NCI-H2107 treated with DMSO at 0.1 percent for 48 hours (cell line): ENCODE data around the gene MTX2.
"Not testable (repeated sequence)": the region's sequence is repeated elsewhere in the genome, so short reads cannot be mapped to it uniquely, and the experiment has no call there.

ENCODE experiments used
- DNase-seq: peaks from one replicate; lab custom pipeline; 2025; ENCODE audit not compliant: unreplicated experiment; lab: John Stamatoyannopoulos, UW

Gene MTX2

GRCh38 chr2:176373155-176373554, 103.9 kb downstream of the MTX2 start:
- DNase-seq, result not testable (repeated sequence)

GRCh38 chr2:176378323-176378722, 109.1 kb downstream of the MTX2 start:
- DNase-seq, result no peak

DNA sequence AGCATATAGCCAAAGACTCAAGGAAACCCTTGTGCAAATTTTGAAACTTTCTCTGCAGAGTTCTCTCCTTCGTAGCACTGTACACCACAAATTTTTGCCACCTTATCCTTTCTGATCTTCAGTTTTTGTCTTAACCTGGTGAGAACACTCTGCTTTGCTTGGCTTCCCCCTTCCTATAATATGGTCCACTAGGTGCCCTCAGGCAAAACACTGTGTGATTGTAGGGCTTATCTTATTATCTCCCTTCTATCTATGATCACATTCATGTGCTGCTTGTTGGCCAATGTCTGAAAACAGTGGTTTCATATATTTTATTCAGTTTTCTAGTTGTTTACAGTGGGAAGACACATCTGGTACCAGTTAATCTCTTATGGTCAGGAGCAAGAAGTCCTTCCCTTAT, 111.1 kb downstream of the MTX2 start:
- no peak for DNase-seq

GRCh38 chr2:176383100-176383499, 113.9 kb downstream of the MTX2 start:
- no peak for DNase-seq

DNA sequence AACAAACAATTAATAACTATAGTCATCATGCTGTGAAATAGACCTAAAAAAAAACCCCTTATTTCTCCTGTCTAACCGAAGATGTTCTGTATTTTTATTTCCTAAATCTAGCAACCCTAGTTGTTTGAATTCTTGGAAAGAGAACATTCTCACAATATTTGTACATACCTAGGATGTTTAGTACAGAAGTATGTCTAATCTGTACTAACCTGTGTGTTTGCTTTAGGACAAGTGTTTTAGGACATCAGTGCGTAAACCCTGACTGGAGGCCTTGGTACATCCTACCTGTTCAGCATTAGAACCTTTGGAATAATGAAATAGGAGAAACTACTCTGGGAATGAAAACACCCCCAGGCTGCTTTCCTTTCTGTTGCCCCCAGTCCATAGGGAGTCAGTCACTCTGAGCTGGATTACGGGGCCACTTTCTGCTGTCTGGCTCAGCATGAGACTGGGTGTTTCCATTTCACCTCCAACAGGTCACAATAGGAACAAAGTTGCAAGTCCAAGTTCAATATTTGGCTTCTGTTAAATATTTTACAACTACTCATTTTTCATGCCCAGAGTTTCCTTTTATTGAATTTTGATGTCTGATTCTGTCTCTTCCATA, 114.7 kb downstream of the MTX2 start:
- no peak for DNase-seq

DNA sequence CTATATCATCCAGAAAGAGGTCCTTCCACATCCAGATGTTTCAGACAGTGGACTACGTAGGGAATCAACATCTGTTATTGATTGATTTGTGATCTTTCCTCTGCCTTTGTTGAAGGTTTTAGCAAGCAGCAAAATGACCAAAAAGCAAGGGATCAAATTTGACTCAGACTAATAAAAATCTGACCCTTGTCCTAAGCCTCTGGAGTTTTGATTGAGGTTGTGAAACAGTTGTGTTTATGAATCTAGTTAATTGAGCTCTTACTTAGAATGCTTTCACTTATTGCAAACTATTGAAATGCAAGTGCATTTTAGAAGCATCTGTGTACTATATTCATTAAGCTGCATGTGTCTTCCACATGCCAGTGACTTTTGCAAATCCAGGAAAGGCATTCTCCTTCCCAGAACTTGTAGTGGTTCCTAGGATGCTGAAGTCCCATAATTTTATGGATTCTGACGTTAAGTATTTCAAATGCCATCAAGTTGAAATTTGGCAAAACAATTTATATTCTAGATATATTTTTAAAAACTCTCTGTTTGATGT, 116.0 kb downstream of the MTX2 start:
- DNase-seq, result no peak

GRCh38 chr2:176385838-176386237, 116.6 kb downstream of the MTX2 start:
- DNase-seq, result no peak
